ENCODE data around the gene LYPD4.

GRCh38 chr19:41843371-41843770, 1.1 kb downstream of the LYPD4 start:
- no peak for TF ChIP-seq PREB (CRISPR knock-in tag; IDR thresholded peaks at IDR 0.05; ENCODE audit: borderline replicate concordance)
- no peak for TF ChIP-seq CTCF (IDR thresholded peaks at IDR 0.05)
- TF ChIP-seq PRDM15 (CRISPR knock-in tag; IDR thresholded peaks at IDR 0.05): no peak

Data from WTC11 (cell line).